Measurements from ENCODE around the gene R3HDM2.

R3HDM2 gene

GRCh38 chr12:57208631-57209282, 222.1 kb downstream of the R3HDM2 start:
- Histone ChIP-seq H3K79me2 (ENCODE audit: insufficient read depth, low read length) (no peaks in the 10 kb centered on the region), H3K27ac (ENCODE audit: low read length) (no peak overlapping the region), H3K9me3 (ENCODE audit: insufficient read depth, low read length, severe bottlenecking) (no peaks in the 10 kb centered on the region), H3K36me3 (ENCODE audit: insufficient read depth, low read length) (no peaks in the 10 kb centered on the region), H3K27me3 (ENCODE audit: insufficient read depth, low read length, poor library complexity) (no peaks in the 10 kb centered on the region), H3K4me2 (ENCODE audit: insufficient read depth, low read length) (no peak overlapping the region), H3K4me1 (ENCODE audit: insufficient read depth, low read length) (peaks cover 8% of the 10 kb centered on the region), H2AFZ (ENCODE audit: low read depth, low read length) (no peak overlapping the region), H3K4me3 (ENCODE audit: low read depth in 1 of 2, low read length in 2 of 2) (no peak overlapping the region), H3K9ac (ENCODE audit: low read depth, low read length) (no peak overlapping the region), H4K20me1 (ENCODE audit: insufficient read depth, low read length) (no peaks in the 10 kb centered on the region)
- DNase-seq (no peak), ATAC-seq (ENCODE audit: insufficient read depth, low read depth) (no peak)
- TF ChIP-seq CTCF (IDR thresholded peaks at IDR 0.05; ENCODE audit: borderline replicate concordance, extremely low read depth, low read length, poor library complexity, severe bottlenecking) = no peak
- TF ChIP-seq EZH2 (IDR thresholded peaks at IDR 0.05; ENCODE audit: borderline replicate concordance, low read depth, low read length, severe bottlenecking) = no peak

- ATAC-seq (ENCODE audit: insufficient read depth, low read depth) (no peak), DNase-seq (no peak)
- no peak overlapping the region for H3K27ac ChIP-seq (ENCODE audit: low read length)
- H3K9me3 ChIP-seq (ENCODE audit: insufficient read depth, low read length, severe bottlenecking) = no peaks in the 10 kb centered on the region
- no peaks in the 10 kb centered on the region for H3K27me3 ChIP-seq (ENCODE audit: insufficient read depth, low read length, poor library complexity)
- H3K9ac ChIP-seq (ENCODE audit: low read depth, low read length) = no peak overlapping the region
- no peak overlapping the region for H3K4me3 ChIP-seq (ENCODE audit: low read depth in 1 of 2, low read length in 2 of 2)
- no peak overlapping the region for H2AFZ ChIP-seq (ENCODE audit: low read depth, low read length)
- H3K4me1 ChIP-seq (ENCODE audit: insufficient read depth, low read length) = peaks cover 2% of the 10 kb centered on the region; the same call in 1 of the 2 replicates
- no peaks in the 10 kb centered on the region for H4K20me1 ChIP-seq (ENCODE audit: insufficient read depth, low read length)
- TF ChIP-seq CTCF (IDR thresholded peaks at IDR 0.05; ENCODE audit: borderline replicate concordance, extremely low read depth, low read length, poor library complexity, severe bottlenecking) (no peak), EZH2 (IDR thresholded peaks at IDR 0.05; ENCODE audit: borderline replicate concordance, low read depth, low read length, severe bottlenecking) (no peak)
- no peaks in the 10 kb centered on the region for H3K36me3 ChIP-seq (ENCODE audit: insufficient read depth, low read length)
- H3K4me2 ChIP-seq (ENCODE audit: insufficient read depth, low read length) = no peak overlapping the region
- H3K79me2 ChIP-seq (ENCODE audit: insufficient read depth, low read length) = no peaks in the 10 kb centered on the region
Observed at GRCh38 chr12:57207731-57208630, 222.9 kb downstream of the R3HDM2 start.

- no peaks in the 10 kb centered on the region for H3K36me3 ChIP-seq (ENCODE audit: insufficient read depth, low read length)
Observed at GRCh38 chr12:57205931-57206330, 224.9 kb downstream of the R3HDM2 start.

More at GRCh38 chr12:57205931-57206330, 224.9 kb downstream of the R3HDM2 start:
- no peak overlapping the region for H3K4me3 ChIP-seq (ENCODE audit: low read depth in 1 of 2, low read length in 2 of 2)
- no peak overlapping the region for H3K4me2 ChIP-seq (ENCODE audit: insufficient read depth, low read length)
- ATAC-seq (ENCODE audit: insufficient read depth, low read depth) (0 out of 3 replicates have a peak, but pooled peaks have one; percentile 25), DNase-seq (no peak)
- TF ChIP-seq EZH2 (IDR thresholded peaks at IDR 0.05; ENCODE audit: borderline replicate concordance, low read depth, low read length, severe bottlenecking) = no peak
- TF ChIP-seq CTCF (IDR thresholded peaks at IDR 0.05; ENCODE audit: borderline replicate concordance, extremely low read depth, low read length, poor library complexity, severe bottlenecking) = no peak
- no peaks in the 10 kb centered on the region for H3K27me3 ChIP-seq (ENCODE audit: insufficient read depth, low read length, poor library complexity)
- no peak overlapping the region for H2AFZ ChIP-seq (ENCODE audit: low read depth, low read length)
- no peaks in the 10 kb centered on the region for H4K20me1 ChIP-seq (ENCODE audit: insufficient read depth, low read length)
- no peaks in the 10 kb centered on the region for H3K9me3 ChIP-seq (ENCODE audit: insufficient read depth, low read length, severe bottlenecking)
- H3K79me2 ChIP-seq (ENCODE audit: insufficient read depth, low read length) = no peaks in the 10 kb centered on the region
- H3K27ac ChIP-seq (ENCODE audit: low read length) = no peak overlapping the region
- H3K4me1 ChIP-seq (ENCODE audit: insufficient read depth, low read length) = no peaks in the 10 kb centered on the region
- H3K9ac ChIP-seq (ENCODE audit: low read depth, low read length) = no peak overlapping the region
